Adrenal gland (tissue), 12 donors: ENCODE measurements around the gene ZIC2. TPM values are rescaled to one million over a fixed set of nuclear protein-coding genes. Genes with fewer than 3 reads are reported as not detected.

Experiments used
- DNase-seq, 7 donors: peaks; one replicate each; pipeline ENCODE4 v3.0.0-alpha.2; 2019 to 2020
- H3K27ac ChIP-seq, 5 donors: fragments of 200-600 bp; sonication (generic) in 4 of 5; 1 replicate in 3 of 5; 2 replicates in 2 of 5; pipeline versions ENCODE4 v1.5.1 to v1.8.0; 2016 to 2020; ENCODE audit warnings: mild to moderate bottlenecking in 1 of 5
- H3K27me3 ChIP-seq: fragments of 200-600 bp; 2 replicates; pipeline ENCODE4 v1.8.0; 2021
- H3K36me3 ChIP-seq, 2 donors: fragments of 200-600 bp; replicated peaks in 1 of 2; 1 replicate in 1 of 2; 2 replicates in 1 of 2; pipeline versions ENCODE4 v1.5.1 to v1.8.0; 2018 to 2022
- H3K4me1 ChIP-seq, 2 donors: fragments of 200-600 bp; replicated peaks in 1 of 2; 1 replicate in 1 of 2; 2 replicates in 1 of 2; pipeline versions ENCODE4 v1.5.1 to v1.8.0; 2018 to 2021
- H3K4me3 ChIP-seq, 4 donors: fragments of 200-600 bp; sonication (generic) in 3 of 4; one replicate each; pipeline ENCODE4 v1.5.1; 2016 to 2018
- H3K9me3 ChIP-seq, 3 donors: fragments of 200-600 bp; sonication (generic) in 1 of 3; replicated peaks in 1 of 3; 1 replicate in 2 of 3; 2 replicates in 1 of 3; pipeline versions ENCODE4 v1.5.1 to v1.8.0; 2016 to 2021
- CTCF ChIP-seq, 6 experiments: fragments of 450-650 bp in 4 of 6; fragments of 200-600 bp in 2 of 6; sonication (generic) in 1 of 6; IDR thresholded peaks; 1 replicate in 5 of 6; 2 replicates in 1 of 6; pipeline versions ENCODE4 v1.5.1 to v1.8.0; 2016 to 2021; ENCODE audit warnings: antibody characterized with exemption in 6 of 6, mild to moderate bottlenecking in 2 of 6, moderate library complexity in 1 of 6
- POLR2A ChIP-seq, 2 donors: fragments of 450-650 bp; IDR thresholded peaks; one replicate each; pipeline ENCODE4 v1.6.1; 2017; ENCODE audit warnings: antibody characterized with exemption in 2 of 2, mild to moderate bottlenecking in 2 of 2, moderate library complexity in 1 of 2
- WGBS, 4 donors: extraction: QIAGEN DNeasy Blood & Tissue Kit in 2 of 4; methylation state at CpG; one replicate each; pipeline versions ENCODE4 v1.1.5 to v1.1.7; 2013 to 2017; 5-methylcytosine and 5-hydroxymethylcytosine counted together
- intact Hi-C, 2 donors: fragments of 100-400 bp; cut with DNase I; formaldehyde crosslinking; loops; one replicate each; pipeline versions ENCODE4 v1.14.1 to v1.15.0; 2022 to 2023
- polyA plus RNA-seq, 3 donors: library from polyadenylated mRNA; stranded (reverse); fragments of 200-250 nt in 2 of 3; fragments of 350-450 nt in 1 of 3; fragmentation: Illumina TruSeq in 1 of 3; extraction: RNeasy Lipid Tissue Mini Kit (QIAGEN cat#74804) in 1 of 3; gene quantifications; one replicate each; pipeline ENCODE4 v1.2.3, GENCODE V29; 2013 to 2014
- total RNA-seq, 9 donors: library from RNA; depleted of rRNA in 4 of 9; stranded (reverse); fragments of >200 nt in 4 of 9; fragments of 120-200 nt in 1 of 9; fragmentation: NEBNext Ultra II Directional in 1 of 9; extraction: Animal tissue kit (Norgen Biotek cat#: 25700) in 1 of 9; gene quantifications; one replicate each; pipeline versions ENCODE4 v1.1.0 to v1.2.4, GENCODE V29; 2013 to 2023
- donor health status: healthy with polysubstance abuse.
- donor health status: Bipolar disorder and iron deficiency.
- donor health status: DM: yes; HTN: yes; CAD: no.
- donor health status: DM: no; HTN: no; CAD: no.
- donor health status: DM: no; HTN: no; CAD: no.
- donor health status: DM: yes; HTN: yes; CAD: no.

ZIC2 gene
- total and polyA plus RNA-seq, 12 donors = 0.43 to 0.46 TPM; not detected in 10

GRCh38 chr13:99970651-99971575 is 10.7 kb upstream of the ZIC2 start:
- intact Hi-C loops = no loop called here
- peaks cover 96% of the 10 kb centered on the region for H3K27me3 ChIP-seq
- WGBS, 4 donors = 0 to 4% (median 2%) methylated on average over 10 to 109 of the region's 118 CpGs

GRCh38 chr13:99971576-99972189 is 9.9 kb upstream of the ZIC2 start, which contains the start of gene ZIC5:
ZIC5 (minus strand) TSS chr13:99971767; CDS start chr13:99971603, 164 bp downstream.
- Histone ChIP-seq H3K9me3 (no peaks in the 10 kb centered on the region), H3K27me3 (peaks cover 96% of the 10 kb centered on the region), H3K27ac (no peak within 1 kb of the TSS), H3K36me3 (no peaks in the 10 kb centered on the region), H3K4me3 (peak within 1 kb of the TSS in 1 of 4 donors; percentile 44), H3K4me1 (peaks cover 0 to 27% of the 10 kb centered on the region in 2 donors)
- intact Hi-C loops = no loop called here
- TF ChIP-seq CTCF (IDR thresholded peaks at IDR 0.05) = no peak
- no peak for TF ChIP-seq POLR2A (IDR thresholded peaks at IDR 0.05)
- WGBS, 4 donors = 1 to 13% (median 9%) methylated on average over 7 to 41 of the region's 41 CpGs
- DNase-seq = peak in 1 of 7 donors; percentile 9

More at GRCh38 chr13:99970651-99971575, 10.7 kb upstream of the ZIC2 start:
- Histone ChIP-seq H3K9me3 (no peaks in the 10 kb centered on the region), H3K4me3 (peak overlapping the region in 1 of 4 donors; percentile 44), H3K27ac (no peak overlapping the region), H3K4me1 (peaks cover 0 to 27% of the 10 kb centered on the region in 2 donors), H3K36me3 (no peaks in the 10 kb centered on the region)
- DNase-seq = peak in 1 of 7 donors; percentile 18
- TF ChIP-seq POLR2A (IDR thresholded peaks at IDR 0.05) (no peak), CTCF (IDR thresholded peaks at IDR 0.05) (no peak)

- 15 to 24% (median 18%) methylated on average over 18 of the region's 18 CpGs for WGBS, 4 donors
- no peak overlapping the region for H3K4me3 ChIP-seq
- H3K9me3 ChIP-seq = no peaks in the 10 kb centered on the region
- peaks cover 0 to 27% of the 10 kb centered on the region in 2 donors for H3K4me1 ChIP-seq
- no peaks in the 10 kb centered on the region for H3K36me3 ChIP-seq
- intact Hi-C loops = no loop called here
- H3K27ac ChIP-seq = no peak overlapping the region
- H3K27me3 ChIP-seq = peaks cover 96% of the 10 kb centered on the region
- TF ChIP-seq POLR2A (IDR thresholded peaks at IDR 0.05) (no peak), CTCF (IDR thresholded peaks at IDR 0.05) (no peak)
- DNase-seq = peak in 1 of 7 donors; percentile 21
Observed at GRCh38 chr13:99972190-99972731, 9.3 kb upstream of the ZIC2 start.
